Measurements from ENCODE around the gene S100P.
"Not testable (repeated sequence)": the region's sequence is repeated elsewhere in the genome, so short reads cannot be mapped to it uniquely, and the experiment has no call there.

Gene S100P

DNA sequence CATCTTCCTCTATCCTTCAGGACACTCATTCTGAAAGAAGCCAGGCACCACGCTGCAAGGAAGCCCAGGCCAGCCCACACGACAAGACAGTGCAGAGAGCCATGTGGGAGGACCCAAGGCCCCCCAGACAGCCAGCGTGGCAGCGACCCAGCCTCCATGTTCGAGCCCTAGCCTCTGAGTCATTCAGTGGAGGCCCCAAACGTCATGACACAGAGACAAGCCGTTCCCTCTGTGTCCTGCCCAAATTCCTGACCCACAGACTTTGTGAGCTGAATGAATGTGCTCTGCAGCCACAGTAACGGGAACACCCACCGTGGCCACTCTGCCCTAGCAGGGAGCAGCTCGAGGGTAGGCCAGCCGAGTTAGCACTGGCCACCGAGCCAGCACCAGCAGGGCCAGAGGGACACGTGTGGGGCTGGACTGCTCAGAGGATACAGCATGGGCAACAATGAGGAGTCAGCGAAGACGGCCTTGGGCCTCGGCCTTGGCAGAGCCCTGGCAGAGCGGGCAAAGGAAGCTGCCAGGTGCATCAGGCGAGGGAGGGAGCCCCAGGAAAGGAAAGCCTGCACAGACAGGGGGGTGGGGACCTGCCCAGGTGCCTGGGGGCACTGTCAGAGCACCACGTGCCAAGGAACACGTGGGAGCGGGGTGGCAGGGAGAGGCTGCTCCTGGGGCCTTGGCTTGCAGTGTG is 30.9 kb downstream of the S100P start:
- no peak for DNase-seq (ENCODE audit: low read depth)

DNA sequence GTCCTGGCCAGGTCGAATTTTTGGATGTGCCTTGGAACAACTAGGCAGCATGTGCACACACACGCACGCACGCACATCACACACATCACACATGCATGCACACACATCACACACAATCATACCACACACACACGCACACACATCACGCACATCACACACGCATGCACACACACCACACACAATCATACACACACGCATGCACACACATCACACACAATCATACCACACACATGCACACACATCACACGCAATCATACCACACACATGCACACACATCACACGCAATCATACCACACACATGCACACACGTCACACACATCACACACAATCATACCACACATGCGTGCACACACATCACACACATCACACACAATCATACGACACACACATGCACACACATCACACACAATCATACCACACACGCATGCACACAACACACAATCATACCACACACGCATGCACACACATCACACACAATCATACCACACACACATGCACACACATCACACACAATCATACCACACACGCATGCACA is 31.8 kb downstream of the S100P start:
- not testable (repeated sequence) for DNase-seq (ENCODE audit: low read depth)

DNA sequence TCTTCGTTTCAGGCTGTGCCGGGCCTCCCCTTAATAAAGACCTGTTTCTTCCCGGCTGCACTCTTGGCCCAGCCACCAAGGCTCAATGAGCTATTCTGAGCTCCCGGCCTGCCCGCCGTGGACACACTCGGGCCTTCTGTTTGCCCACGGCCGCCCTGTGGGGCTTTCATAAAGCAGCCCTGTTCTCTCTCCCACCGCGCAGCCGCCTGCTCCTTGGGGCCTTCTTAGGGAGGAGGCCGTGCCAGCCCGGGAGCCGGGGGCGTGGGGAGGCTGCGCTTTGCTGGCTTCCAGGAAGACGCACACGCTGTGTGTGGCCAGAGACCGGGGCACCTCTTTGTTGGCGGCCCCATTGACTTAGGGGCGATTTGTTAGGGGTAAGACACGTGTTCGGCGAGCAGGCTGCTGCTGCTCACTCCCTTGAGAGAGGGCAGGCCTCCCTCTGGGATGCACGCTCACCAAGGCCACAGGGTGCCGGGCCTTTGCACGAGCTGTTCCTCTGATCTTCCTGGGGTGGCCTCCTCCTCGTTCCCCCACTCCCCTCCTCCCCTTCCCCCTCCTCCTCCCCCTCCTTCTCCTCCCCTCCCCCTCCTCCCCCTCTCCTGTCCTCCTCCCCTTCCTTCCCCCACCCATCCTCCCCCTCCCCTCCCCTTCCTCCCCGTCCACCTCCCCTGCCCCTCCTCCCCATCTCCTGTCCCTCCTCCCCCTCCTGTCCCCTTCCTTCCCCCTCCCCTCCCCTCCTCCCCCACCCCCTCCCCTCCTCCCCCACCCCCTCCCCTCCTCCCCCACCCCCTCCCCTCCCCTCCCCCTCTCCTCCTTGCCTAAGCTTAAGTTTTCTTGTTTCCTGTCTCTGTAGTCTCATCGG is 33.6 kb downstream of the S100P start:
- peak; percentile 62 for DNase-seq (ENCODE audit: low read depth)

DNA sequence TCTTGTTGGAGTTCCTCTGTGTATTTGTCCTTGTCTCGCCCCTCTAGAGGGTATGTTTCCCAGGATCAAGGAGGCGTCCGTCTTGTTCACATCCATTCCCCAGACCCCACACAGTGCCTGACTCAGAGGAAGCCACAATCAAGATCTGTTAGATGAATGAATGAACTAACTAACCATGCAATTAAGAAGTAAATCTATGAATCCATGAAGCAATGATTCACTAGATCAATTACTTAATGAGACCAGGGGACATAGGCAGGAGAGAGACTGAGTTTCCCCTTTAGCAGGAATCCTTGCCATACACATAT is 34.2 kb downstream of the S100P start:
- DNase-seq (ENCODE audit: low read depth): no peak

DNA sequence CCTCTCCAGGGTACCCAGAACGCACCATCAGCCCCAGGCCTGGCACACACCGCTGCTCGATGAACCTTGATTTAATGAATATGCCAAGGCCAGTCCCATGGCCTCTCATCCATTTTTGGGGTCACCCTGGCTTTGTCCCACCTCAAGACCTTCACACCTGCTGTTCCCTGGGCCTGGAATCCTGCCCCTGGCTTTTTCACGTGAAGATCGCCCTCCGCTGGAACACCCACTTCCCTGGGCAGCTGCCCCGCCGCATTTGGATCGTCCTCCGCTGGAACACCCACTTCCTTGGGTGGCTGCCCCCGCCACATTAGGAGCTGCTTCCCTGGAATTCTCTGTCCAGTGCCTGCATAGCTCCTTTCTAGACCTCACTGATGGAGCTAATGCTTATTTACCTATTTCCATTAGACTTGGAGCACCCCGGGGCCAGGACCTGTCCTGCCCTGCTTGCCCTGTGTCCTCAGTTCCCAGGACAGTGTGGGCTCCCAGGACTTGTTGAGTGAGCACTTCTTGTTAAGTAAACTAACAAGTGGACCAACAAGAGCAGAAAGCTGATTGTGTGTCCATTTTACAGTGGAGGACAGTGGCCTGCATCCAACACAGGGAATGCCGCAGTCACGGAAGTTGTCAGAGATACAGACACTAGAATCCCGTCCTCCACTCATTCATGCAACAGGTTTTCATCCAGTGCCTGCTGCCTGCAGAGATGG is 34.8 kb downstream of the S100P start:
- no peak for DNase-seq (ENCODE audit: low read depth)

DNA sequence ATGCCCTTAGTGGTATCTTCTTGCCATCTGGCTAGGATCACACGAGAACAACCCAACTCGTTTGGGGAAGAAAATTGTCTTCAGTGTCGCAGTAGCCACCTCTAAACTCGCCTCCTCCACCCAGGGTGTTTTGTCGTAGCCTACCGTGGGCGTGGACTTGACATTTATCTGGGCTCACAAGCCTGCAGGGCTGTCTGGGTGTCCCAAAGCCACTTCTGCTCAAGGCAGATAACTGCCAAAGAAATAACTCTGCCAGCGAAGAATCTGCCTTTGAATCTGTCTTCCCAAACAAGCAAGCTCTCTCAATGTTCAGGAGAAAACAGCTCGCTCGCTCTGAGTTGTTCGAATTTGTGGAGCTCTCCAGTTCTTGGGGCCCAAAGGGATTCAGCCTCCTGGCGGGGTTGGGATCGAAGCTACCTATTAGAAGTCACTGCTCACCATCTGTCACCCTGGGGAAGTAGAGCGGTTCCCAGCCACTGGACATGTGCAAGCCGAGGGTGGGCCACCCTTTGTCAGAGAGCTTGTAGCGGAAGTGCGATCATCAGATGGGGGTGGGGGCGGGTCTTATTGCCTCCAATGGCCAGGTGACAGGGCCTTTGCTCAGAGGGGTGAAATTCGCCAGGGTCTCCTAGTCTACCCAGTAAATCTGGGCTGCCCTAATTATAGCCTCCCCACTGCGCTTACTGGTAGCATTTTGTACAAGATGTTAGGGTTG is 37.1 kb downstream of the S100P start:
- no peak for DNase-seq (ENCODE audit: low read depth)

DNA sequence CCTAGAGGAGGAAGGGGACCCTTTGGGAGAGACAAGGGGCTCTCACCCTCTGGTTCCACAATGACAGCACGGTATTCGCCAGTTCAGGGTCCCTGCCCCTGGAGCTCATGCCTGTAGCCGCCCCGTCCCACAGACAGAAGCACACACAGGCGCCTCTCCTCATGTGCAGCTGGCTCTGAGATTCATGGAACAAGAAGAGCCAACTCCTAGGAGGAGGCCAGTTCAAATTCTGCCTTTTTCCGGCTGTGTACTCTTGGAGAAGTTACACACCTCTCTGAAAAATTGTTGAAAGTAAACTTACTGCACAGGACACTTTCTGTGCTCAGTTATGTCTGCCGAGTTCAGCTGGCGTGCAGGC is 37.6 kb downstream of the S100P start:
- no peak for DNase-seq (ENCODE audit: low read depth)

DNA sequence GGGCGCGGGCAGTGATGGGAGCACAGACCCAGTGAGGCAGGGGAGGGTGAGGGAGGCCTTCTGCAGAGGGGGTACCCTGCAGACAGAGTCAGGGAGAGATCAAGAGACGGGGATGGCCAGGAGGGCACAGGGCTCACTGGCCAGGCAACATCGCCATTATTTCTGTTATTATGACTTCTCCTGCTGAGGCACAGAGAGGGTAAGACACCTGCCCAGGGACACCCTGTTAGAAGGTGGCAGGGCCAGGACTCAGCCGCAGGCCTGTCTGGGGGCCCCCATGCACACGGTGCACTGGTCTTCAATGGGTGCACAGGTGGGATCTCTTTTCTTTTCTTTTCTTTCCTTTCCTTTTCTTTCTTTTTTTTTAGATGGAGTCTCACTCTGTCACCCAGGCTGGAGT is 38.1 kb downstream of the S100P start:
- no peak for DNase-seq (ENCODE audit: low read depth)

DNA sequence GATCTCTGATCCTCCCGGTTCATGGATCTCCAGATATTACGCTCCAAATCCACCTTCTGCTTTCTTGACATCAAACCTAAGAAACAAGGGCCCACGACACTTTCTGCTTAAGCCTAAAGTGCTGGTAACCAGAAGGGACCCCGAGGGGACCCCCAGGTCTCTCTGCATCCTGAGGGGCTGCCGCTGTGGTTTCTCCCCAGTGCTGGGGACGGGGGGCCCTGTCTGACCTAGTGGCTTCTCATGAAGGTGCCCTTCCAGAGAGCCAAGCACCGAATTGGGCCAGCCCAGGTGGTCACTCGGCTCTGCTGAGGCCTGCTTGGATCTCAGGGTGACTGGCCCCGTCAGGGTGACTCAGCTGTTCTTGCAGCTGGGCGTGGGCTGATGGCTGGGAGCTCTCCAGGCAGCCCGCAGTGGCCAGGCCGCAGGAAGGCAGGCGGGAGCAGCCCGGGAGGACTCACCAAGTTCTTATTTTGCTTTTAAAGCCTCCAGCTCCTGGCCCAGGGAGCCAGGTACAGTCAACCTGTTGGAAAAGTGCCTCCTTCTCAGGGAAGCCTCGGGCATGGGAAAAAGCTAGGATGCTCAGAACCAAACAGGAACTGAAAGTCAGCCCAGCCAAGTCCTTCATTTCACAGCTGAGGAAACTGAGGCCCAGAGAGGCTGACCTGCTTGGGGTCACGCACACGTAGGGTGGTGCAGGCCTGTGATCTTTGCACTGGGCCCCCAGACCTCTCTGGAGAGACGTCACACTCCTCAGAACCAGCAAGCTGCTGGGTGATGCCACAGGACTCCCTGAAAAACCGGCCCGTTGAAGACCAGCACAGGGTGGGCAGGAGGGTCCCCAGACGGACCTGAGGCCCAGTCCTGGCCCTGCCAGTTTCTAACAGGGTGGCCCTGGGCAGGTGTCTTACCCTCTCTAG is 39.0 kb downstream of the S100P start:
- peak; percentile 94 for DNase-seq (ENCODE audit: low read depth)

DNA sequence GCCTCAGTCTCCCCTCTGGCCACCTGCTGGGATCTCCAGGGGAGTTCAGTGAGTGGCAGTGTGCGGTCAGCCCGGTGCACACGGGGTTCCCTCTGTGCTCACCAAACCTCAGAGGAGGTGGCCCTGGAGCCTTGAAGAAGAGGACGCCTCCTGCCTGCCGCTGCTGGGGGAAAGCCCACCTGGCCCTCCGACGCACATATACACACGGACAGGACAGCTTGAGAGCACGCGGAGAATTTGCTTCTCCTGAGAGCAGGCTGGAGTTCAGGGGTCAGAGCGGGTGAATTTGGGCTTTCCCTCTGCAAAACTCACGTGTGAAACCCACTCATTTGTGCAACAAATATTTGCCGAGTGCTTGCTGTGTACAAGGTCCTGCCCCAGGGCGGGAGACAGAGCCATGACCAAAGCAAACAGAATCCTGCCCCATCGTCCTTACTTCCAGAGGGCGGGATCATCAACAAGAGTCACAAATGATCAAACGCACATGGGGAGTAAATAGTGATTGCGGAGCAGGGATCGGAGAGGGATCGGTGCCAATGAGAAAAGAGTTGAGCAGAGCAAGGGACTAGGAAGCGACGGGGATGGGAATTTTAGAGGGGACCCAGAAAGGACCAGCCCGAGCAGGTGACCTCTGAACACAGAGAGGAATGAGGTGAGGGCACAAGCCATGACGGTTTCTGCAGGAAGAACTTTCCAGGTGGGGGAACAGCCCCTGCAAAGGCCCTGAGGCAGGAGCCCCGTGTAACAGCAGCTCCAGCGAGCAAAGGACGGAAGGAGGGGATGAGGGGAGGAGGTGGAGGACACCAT is 39.9 kb downstream of the S100P start:
- DNase-seq (ENCODE audit: low read depth): no peak

DNA sequence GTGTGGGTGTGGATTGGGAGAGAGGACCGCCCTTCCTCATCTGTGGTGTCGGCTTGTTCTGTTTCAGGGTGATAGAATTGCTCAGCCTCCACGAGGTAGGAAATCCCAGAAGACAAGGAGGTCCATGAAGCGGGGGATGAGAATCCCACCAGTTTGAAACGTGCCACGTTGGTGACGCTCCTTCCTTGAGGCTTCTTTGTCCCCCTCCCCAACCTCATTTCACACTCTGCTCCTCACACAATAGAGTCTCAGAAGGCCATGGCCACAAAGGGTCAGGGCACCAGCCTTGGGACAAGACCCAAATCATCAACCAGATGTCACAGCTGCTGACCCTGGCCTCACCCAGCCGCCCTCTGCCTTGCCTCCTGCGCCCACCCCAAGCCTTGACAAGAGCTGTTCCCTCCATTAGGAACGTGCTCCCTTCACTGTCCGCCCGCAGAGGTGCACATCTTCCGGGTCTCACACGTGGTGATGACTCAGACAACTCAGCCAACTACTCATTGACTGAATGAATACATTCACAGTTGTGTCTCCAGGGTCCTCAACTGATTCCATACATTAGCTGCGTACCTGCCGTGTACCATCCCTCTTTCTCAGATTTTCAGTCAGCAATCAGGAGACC is 40.6 kb downstream of the S100P start:
- DNase-seq (ENCODE audit: low read depth): no peak

DNA sequence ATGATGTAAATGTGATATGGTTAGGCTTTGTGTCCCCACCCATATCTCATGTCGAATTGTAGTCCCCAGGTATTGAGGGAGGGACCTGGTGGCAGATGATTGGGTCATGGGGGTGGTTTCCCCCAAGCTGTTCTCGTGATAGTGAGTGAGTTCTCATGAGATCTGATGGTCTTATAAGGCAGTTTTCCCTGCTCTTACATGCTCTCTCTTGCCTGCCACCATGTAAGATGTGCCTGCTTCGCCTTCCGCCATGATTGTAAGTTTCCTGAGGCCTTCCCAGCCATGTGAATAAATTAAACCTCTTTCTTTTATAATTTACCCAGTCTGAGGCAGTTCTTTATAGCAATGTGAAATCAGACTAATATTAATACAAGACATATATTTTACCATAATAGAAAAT is 46.2 kb downstream of the S100P start:
- DNase-seq (ENCODE audit: low read depth): no peak

DNA sequence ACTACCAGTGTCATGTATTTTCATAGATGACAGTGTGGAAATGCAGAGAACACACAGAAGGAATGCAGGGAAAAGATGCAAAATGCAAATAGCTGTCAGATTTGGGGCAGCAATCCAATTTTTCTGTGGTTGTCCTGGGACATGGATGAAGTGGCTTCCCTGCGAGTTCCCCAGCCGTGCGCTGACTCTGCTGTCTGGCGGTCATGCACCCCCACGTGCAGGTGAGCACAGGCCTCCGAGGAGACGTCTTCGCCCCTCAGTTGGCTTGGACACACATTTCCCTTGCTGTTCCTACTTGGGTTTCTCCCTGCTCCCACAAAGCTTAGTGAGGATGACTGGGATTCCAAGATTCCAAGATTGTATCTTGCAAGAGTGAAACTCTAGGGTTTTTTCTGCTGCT is 46.7 kb downstream of the S100P start:
- no peak for DNase-seq (ENCODE audit: low read depth)

DNA sequence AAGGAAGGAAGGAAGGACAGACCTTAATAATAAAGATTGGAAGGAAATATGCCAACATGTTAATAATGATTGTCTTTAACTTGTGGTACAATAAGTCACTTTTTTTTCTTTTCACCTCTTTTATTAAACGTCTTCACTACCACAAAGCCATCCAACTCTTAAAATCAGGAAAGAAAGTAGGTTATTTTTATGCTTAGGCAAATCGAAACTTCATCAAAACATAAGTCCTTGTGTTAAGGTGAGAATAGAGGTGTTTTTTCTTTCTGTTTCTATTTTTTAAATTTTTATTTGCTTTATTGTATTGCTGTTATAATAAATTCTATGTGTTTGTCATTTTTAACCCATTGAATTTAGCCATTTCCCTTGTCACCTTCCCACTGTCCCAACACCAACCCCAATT is 48.8 kb downstream of the S100P start:
- no peak for DNase-seq (ENCODE audit: low read depth)

DNA sequence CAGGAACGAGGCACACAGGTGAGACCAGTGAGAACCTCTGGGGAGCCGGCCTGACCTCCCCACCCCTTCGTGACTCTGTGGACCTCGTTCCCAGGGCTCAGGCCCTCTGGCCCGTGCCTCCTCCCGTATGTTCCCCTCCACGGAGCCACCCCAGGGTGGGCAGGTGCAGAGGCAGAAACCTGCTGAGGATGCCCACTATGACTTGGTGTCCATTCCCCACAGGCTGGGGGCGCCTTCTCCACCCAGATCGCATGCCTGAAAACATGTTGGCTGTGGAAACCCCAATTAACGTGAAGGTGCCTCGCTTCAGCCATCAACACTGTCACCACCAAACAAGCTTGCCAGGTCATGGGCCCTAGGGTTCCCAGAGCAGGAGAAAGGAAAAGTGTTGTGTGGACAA is 49.3 kb downstream of the S100P start:
- no peak for DNase-seq (ENCODE audit: low read depth)

All from fibroblast of gingiva (primary cell).